ENCODE data around the gene ALB. TPM values are rescaled to one million over a fixed set of nuclear protein-coding genes. Genes with fewer than 3 reads are reported as not detected.

Gene ALB
- total and polyA plus RNA-seq, 2 experiments from 2014 or later: not detected

GRCh38 chr4:73437558-73437956 is 33.5 kb downstream of the ALB start:
- no peaks in the 10 kb centered on the region for H3F3A ChIP-seq (ENCODE audit: insufficient read depth)
- no peak overlapping the region for H3K4me3 ChIP-seq
- H2AFZ ChIP-seq: no peak overlapping the region
- DNase-seq: no peak
- no peaks in the 10 kb centered on the region for H3K79me2 ChIP-seq (ENCODE audit: insufficient read depth)
- no peaks in the 10 kb centered on the region for H3K9me2 ChIP-seq (ENCODE audit: insufficient read depth)
- H3K4me1 ChIP-seq (ENCODE audit: insufficient read depth): no peaks in the 10 kb centered on the region
- in situ Hi-C loops (cut with MboI): no loop called here
- H3K4me2 ChIP-seq (ENCODE audit: unreplicated experiment): no peak overlapping the region
- H3K9ac ChIP-seq: no peak overlapping the region
- no peaks in the 10 kb centered on the region for H3K27me3 ChIP-seq (replicated peaks; ENCODE audit: insufficient read depth)
- H3K36me3 ChIP-seq (ENCODE audit: low read depth): no peaks in the 10 kb centered on the region
- TF ChIP-seq EZH2phosphoT487 (IDR thresholded peaks at IDR 0.05; ENCODE audit: insufficient read depth, low read depth) (no peak), EZH2 (IDR thresholded peaks at IDR 0.05; ENCODE audit: insufficient read depth, poor library complexity, severe bottlenecking) (no peak)
- no peaks in the 10 kb centered on the region for H4K20me1 ChIP-seq (ENCODE audit: insufficient read depth)
- no peak overlapping the region for H3K27ac ChIP-seq
- H3K9me3 ChIP-seq (ENCODE audit: low read depth): no peaks in the 10 kb centered on the region

GRCh38 chr4:73438048-73438447 is 34.0 kb downstream of the ALB start:
- 15 to 31% methylated on average over 1 of the region's 1 CpG for WGBS, 2 experiments (ENCODE audit: low coverage in 1 of 2, low lambda C conversion rate in 2 of 2, missing lambda C conversion rate in 2 of 2)
- in situ Hi-C loops (cut with MboI): no loop called here
- H3K4me2 ChIP-seq (ENCODE audit: unreplicated experiment): no peak overlapping the region
- no peaks in the 10 kb centered on the region for H3K4me1 ChIP-seq (ENCODE audit: insufficient read depth)
- DNase-seq: no peak
- H3K27me3 ChIP-seq (replicated peaks; ENCODE audit: insufficient read depth): no peaks in the 10 kb centered on the region
- no peaks in the 10 kb centered on the region for H3K79me2 ChIP-seq (ENCODE audit: insufficient read depth)
- H3K27ac ChIP-seq: no peak overlapping the region
- H3K36me3 ChIP-seq (ENCODE audit: low read depth): no peaks in the 10 kb centered on the region
- H3K9ac ChIP-seq: no peak overlapping the region
- no peaks in the 10 kb centered on the region for H3K9me3 ChIP-seq (ENCODE audit: low read depth)
- H3K9me2 ChIP-seq (ENCODE audit: insufficient read depth): no peaks in the 10 kb centered on the region
- H2AFZ ChIP-seq: no peak overlapping the region
- TF ChIP-seq EZH2 (IDR thresholded peaks at IDR 0.05; ENCODE audit: insufficient read depth, poor library complexity, severe bottlenecking) (no peak), EZH2phosphoT487 (IDR thresholded peaks at IDR 0.05; ENCODE audit: insufficient read depth, low read depth) (no peak)
- no peaks in the 10 kb centered on the region for H3F3A ChIP-seq (ENCODE audit: insufficient read depth)
- H3K4me3 ChIP-seq: no peak overlapping the region
- no peaks in the 10 kb centered on the region for H4K20me1 ChIP-seq (ENCODE audit: insufficient read depth)

GRCh38 chr4:73438582-73439215 is 34.6 kb downstream of the ALB start:
- in situ Hi-C loops (cut with MboI): no loop called here
- 31 to 35% methylated on average over 2 of the region's 2 CpGs for WGBS, 2 experiments (ENCODE audit: low coverage in 1 of 2, low lambda C conversion rate in 2 of 2, missing lambda C conversion rate in 2 of 2)

GRCh38 chr4:73439445-73439844 is 35.4 kb downstream of the ALB start:
- Histone ChIP-seq H4K20me1 (ENCODE audit: insufficient read depth) (no peaks in the 10 kb centered on the region), H3F3A (ENCODE audit: insufficient read depth) (no peaks in the 10 kb centered on the region), H3K4me3 (no peak overlapping the region), H3K79me2 (ENCODE audit: insufficient read depth) (no peaks in the 10 kb centered on the region), H3K27ac (no peak overlapping the region), H3K4me2 (ENCODE audit: unreplicated experiment) (no peak overlapping the region), H3K9me2 (ENCODE audit: insufficient read depth) (no peaks in the 10 kb centered on the region), H2AFZ (no peak overlapping the region), H3K9ac (no peak overlapping the region), H3K27me3 (replicated peaks; ENCODE audit: insufficient read depth) (0 out of 2 replicates have a peak, but pooled peaks cover 3% of the 10 kb centered on the region), H3K9me3 (ENCODE audit: low read depth) (no peaks in the 10 kb centered on the region), H3K4me1 (ENCODE audit: insufficient read depth) (no peaks in the 10 kb centered on the region), H3K36me3 (ENCODE audit: low read depth) (no peaks in the 10 kb centered on the region)
- no peak for DNase-seq
- WGBS, 2 experiments (ENCODE audit: low coverage in 1 of 2, low lambda C conversion rate in 2 of 2, missing lambda C conversion rate in 2 of 2): 53 to 57% methylated on average over 2 of the region's 2 CpGs
- TF ChIP-seq EZH2 (IDR thresholded peaks at IDR 0.05; ENCODE audit: insufficient read depth, poor library complexity, severe bottlenecking) (no peak), EZH2phosphoT487 (IDR thresholded peaks at IDR 0.05; ENCODE audit: insufficient read depth, low read depth) (no peak)
- in situ Hi-C loops (cut with MboI): no loop called here

More at GRCh38 chr4:73438582-73439215, 34.6 kb downstream of the ALB start:
- no peaks in the 10 kb centered on the region for H3K36me3 ChIP-seq (ENCODE audit: low read depth)
- no peak overlapping the region for H2AFZ ChIP-seq
- no peak overlapping the region for H3K4me2 ChIP-seq (ENCODE audit: unreplicated experiment)
- H3K27me3 ChIP-seq (replicated peaks; ENCODE audit: insufficient read depth): 0 out of 2 replicates have a peak, but pooled peaks cover under 1% of the 10 kb centered on the region
- no peak overlapping the region for H3K27ac ChIP-seq
- H4K20me1 ChIP-seq (ENCODE audit: insufficient read depth): no peaks in the 10 kb centered on the region
- no peaks in the 10 kb centered on the region for H3K9me2 ChIP-seq (ENCODE audit: insufficient read depth)
- no peak for DNase-seq
- no peak overlapping the region for H3K4me3 ChIP-seq
- no peaks in the 10 kb centered on the region for H3K9me3 ChIP-seq (ENCODE audit: low read depth)
- no peak overlapping the region for H3K9ac ChIP-seq
- TF ChIP-seq EZH2 (IDR thresholded peaks at IDR 0.05; ENCODE audit: insufficient read depth, poor library complexity, severe bottlenecking) (no peak), EZH2phosphoT487 (IDR thresholded peaks at IDR 0.05; ENCODE audit: insufficient read depth, low read depth) (no peak)
- no peaks in the 10 kb centered on the region for H3K79me2 ChIP-seq (ENCODE audit: insufficient read depth)
- no peaks in the 10 kb centered on the region for H3F3A ChIP-seq (ENCODE audit: insufficient read depth)
- H3K4me1 ChIP-seq (ENCODE audit: insufficient read depth): no peaks in the 10 kb centered on the region
